Sciatic nerve (tissue), 2 donors: ENCODE data around the gene PSTK. TPM values are rescaled to one million over a fixed set of nuclear protein-coding genes. Genes with fewer than 3 reads are reported as not detected.

Experiments
- ATAC-seq: fragments of 200-7000 bp; cut with Tn5 transposase; one replicate; pipeline ENCODE4 v1.9.1; 2020; ENCODE audit warnings: mild to moderate bottlenecking, moderate library complexity
- DNase-seq: peaks from one replicate; pipeline ENCODE4 v3.0.0-alpha.2; 2020; ENCODE audit warnings: low spot score
- intact Hi-C: fragments of 100-400 bp; cut with DNase I; formaldehyde crosslinking; loops from one replicate; pipeline ENCODE4 v1.14.2; 2022
- total RNA-seq: library from RNA; stranded (reverse); fragmentation: NEBNext Ultra II Directional; extraction: Animal tissue kit (Norgen Biotek cat#: 25700); gene quantifications from one replicate; pipeline ENCODE4 v1.2.1, GENCODE V29; 2021
- donor health status: DM: no; HTN: no; CAD: no.
- donor health status: DM: no; HTN: no; CAD: no.

PSTK gene
- total RNA-seq, result 5.4 TPM

GRCh38 chr10:122980209-122981065, at the start of gene PSTK:
Gene PSTK (plus strand): TSS chr10:122980401. CDS start chr10:122980480, 79 bp downstream.
- ATAC-seq, result peak; percentile 99
- intact Hi-C loops, result no loop called here
- peak; percentile 96 for DNase-seq

DNA sequence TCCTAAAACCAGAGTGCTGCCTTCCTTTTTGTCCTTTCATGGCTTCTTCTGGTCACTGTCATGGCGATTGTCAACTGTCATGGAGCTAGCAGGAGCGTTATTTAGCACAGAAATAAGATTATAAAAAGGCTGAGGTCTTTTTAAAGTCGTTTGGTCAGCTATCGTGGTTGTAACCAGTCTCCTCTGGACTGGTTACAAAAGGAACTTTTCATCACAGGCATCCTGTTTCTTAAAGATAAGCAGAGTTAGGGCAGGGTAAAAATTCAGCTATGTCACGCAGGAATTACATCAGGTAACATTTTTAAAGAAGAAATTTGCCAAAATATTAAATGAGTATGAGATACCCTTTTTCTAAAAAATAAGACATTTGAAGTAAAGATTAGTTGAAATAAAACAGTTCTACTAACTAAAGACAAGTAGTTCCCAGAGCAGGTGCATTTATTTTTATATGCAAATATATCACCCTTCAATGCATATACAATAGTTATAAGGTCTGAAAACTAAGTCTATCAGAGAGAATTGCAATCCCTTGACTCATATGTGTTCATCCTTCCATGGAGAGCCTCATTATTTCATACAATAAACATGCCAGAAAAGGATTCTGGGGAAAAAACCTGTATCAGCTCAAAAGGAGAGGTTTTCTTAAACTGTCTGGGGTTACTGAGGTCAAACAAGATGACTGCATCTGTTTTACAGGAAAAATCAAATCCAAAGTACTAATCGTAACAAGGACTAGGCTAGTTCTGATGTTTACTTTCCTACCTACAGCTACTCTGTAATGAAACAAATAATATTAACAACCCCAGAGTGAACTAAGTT, 48.9 kb upstream of the PSTK start:
- DNase-seq (no peak), ATAC-seq (no peak)
- intact Hi-C loops, result no loop called here

DNA sequence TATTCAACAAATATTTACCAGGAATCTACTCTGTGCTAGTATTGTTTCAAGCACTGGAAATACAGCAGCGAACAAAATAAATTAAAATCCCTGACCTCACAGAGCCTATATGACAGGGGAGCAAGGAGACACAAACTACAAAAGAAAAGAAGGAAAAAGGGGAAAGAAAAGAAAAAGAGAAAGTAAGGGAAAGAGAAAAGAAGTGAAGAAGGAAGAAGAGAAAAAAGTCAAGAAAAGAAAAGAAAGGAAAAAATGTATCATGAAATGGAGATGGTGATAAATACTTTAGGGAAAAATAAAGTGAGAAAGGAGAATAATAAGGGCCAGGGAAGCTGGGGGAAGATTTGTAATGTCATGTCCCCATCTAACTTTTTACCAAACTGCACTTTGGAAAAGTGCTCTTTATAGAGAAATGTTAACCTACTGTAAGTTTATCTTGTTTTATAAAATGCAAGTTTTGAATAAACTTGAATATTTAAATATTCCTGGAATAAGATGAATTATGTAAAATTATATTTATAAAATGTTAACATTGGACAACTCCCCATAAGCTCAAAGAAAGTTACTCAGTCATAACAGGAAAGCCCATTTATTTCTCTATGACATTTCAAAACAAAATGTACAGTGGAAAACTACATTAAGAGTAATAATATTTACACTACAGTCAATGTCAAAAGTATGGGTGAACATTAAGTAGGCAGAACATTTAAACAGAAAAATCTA, 40.9 kb upstream of the PSTK start:
- no peak for ATAC-seq
- intact Hi-C loops, result no loop called here
- no peak for DNase-seq

DNA sequence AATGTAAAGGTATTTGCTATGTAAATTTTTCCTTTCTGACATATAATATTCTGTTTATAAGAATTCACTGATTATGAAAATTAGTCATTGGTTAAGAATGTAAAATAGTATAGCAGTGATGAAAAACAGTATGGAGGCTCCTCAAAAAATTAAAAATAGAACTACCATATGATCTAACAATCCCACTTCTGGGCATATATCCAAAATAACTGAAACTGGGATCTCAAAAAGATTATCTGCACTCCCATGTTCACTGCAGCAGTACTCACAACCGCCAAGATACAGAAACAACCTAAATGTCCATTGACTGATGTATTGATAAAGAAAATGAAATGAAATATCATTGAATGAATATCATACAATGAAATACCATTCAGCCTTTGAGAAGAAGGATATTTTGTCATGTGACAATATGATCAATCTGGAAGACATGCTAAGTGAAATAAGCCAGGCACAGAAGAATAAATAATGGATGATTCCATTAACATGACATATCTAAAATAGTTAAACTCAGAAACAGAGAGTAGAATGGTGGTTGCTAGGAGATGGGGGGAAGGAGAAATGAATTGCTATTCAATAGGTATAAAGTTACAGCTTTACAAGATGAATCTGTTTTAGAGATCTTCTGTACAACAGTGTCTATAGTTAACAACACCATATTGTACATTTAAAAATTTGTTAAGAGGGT, 40.2 kb upstream of the PSTK start:
- ATAC-seq (no peak), DNase-seq (no peak)
- intact Hi-C loops, result no loop called here

DNA sequence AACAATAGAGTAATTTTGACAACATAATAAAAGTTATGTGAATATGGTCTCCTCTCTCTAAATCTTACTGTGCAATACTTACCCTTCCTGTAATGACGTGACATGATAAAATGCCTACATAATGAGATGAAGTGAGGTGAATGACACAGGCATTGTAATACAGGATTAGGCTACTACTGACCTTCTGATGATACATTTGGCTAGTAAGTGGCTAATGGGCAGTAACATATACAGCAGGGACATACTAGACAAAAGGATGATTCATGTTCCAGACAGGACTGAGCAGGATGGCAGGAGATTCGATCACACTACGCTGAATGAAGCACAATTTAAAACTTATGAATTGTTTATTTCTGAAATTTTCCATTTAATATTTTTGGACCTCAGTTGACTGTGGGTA, 30.9 kb upstream of the PSTK start:
- ATAC-seq (no peak), DNase-seq (no peak)
- intact Hi-C loops, result no loop called here

DNA sequence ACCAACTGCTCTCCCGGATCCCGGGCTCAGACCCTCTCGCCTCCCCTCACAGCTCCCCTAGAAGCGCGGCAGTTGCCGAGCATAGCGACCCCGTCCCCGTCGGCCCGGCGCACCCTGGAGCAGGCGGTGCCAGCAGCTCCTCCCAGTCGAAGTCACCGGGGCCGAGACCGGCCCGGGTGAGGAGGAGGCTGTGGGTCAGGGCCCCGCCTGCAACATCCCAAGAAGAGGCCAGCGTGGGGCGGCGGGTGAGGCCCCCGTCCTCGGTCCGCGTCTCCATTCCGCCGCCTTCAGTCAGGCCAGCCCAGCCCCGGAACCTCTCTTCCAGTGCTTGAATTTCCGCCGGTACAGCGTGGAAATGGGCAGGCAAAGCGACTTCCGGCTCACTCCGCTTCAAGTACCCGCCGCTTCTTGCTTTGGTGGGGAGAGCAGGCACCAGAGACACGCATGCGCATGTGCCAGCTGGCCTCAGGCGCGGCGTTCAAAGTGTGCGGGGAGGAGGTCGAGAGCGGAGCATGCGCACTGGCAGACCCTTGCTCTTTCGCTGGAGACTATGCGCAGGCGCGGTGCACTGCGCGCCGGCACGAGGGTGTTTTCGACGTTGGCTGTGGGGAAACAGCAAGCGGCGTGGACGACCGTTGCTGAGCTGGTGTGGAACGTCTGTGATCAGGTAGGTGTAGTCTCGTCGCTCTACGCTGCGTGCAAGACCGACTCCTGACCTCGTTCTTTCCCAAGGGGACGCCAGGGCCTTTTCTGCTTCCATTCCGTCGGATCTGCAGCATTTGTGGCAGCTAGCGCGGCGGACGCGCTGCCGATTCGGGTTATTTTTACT, 26.1 kb upstream of the PSTK start, which contains the start of gene C10orf88:
Gene C10orf88, minus strand, starts transcription at position 326 of the 829 bp plus-strand sequence. Its CDS starts 49 bp downstream, at position 277.
- ATAC-seq (peak; percentile 100), DNase-seq (peak; percentile 97)
- intact Hi-C loops, result no loop called here

GRCh38 chr10:122954731-122955050, 25.5 kb upstream of the PSTK start:
- ATAC-seq (peak; percentile 2), DNase-seq (no peak)
- intact Hi-C loops, result no loop called here

- DNase-seq, result no peak
- intact Hi-C loops, result no loop called here
- no peak for ATAC-seq
Observed at GRCh38 chr10:122955892-122956291, 24.3 kb upstream of the PSTK start.

DNA sequence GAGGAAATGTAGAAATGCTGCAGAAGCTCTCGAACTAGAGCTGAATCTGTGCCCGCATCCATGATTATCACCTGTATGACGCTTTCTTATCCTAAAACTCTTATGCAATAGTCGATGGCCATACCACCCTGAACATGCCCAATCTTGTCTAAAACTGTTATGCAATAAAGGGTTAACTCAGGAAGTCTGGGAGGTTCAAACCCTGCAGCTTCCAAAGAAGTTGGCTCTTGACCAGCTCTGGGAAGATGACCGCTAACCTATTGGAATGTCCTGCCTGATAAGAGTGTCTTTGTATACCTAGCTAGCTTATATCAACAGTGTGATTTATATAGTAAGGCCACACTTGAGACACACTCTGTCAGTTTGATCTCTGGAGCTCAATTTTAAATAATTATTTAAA, 22.7 kb upstream of the PSTK start:
- ATAC-seq, result no peak
- DNase-seq, result no peak
- intact Hi-C loops, result no loop called here

DNA sequence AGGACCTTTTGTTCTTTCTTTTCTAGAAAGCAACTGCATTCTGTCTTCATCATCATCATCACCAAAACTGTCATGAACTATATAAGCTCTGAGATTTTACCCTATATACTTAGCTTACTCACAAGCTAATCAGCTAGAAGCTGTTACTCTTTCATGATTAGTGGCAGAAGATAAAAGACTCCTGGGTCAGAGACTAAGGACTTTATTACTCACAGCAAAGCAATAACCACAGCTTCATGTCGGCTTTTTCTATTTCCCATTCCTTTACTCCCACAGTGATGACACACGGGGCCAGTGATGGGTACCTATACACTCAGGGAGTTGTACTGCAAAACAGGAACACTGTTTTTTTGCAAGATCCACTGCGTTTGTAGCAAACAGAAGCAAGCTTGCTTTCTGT, 17.8 kb upstream of the PSTK start:
- ATAC-seq (no peak), DNase-seq (no peak)
- intact Hi-C loops, result no loop called here

DNA sequence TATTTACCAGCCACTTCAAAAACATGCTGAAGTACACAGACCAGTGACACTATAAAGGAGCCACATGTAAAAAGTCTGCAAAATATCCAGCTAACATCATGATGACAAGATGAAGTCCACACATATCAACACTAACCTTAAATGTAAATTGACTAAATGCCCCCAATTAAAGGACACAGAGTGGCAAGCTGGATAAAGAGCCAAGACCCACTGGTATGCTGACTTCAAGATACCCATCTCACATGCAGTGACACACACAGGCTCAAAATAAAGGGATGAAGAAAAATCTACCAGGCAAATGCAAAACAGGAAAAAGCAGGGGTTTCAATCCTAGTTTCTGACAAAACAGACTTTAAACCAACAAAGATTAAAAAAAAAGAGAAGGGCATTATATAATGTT, 13.3 kb upstream of the PSTK start:
- ATAC-seq, result no peak
- intact Hi-C loops, result no loop called here
- DNase-seq, result no peak

DNA sequence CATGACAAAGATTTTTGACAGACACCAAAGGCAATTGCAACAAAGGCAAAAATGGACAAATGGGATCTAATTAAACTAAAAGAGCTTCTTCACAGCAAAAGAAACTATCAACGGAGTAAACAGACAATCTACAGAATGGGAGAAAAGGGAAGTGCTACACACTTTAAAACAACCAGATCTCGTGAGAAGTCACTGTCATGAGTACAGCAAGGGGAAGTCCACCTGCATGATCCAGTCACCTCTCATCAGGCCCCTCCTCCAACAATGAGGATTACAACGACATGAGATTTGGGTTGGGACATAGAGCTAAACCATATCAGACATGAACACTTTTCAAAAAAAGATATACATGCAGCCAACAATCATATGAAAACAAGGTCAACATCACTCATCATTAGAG, 11.5 kb upstream of the PSTK start:
- intact Hi-C loops, result no loop called here

GRCh38 chr10:122974023-122974422, 6.2 kb upstream of the PSTK start:
- no peak for ATAC-seq
- intact Hi-C loops, result no loop called here
- no peak for DNase-seq

More for the DNA sequence above, 11.5 kb upstream of the PSTK start:
- no peak for ATAC-seq
- DNase-seq, result no peak

GRCh38 chr10:122974543-122975064, 5.6 kb upstream of the PSTK start:
- DNase-seq (no peak), ATAC-seq (no peak)
- intact Hi-C loops, result no loop called here

DNA sequence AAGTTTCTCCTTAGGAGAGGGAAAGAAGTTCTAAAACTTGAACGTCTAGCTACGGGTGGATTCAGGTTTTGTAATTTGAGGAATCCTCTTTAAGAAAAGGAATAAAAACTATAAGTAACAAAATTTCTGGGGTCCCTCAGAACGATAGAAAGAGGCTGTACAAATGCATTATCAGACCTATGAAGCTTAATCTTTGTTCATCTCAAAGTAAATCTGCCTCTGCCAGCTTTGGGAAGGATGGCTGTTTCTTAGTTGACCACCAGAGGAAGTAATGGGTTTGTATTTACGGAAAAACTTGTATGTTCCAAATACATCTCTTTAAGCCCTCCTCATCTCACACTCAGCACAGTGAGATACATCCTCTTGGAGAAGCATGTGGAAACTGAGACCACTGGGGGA, 864 bp downstream of the PSTK start:
- no peak for ATAC-seq
- intact Hi-C loops, result no loop called here
- no peak for DNase-seq

- no peak for ATAC-seq
- intact Hi-C loops, result no loop called here
- no peak for DNase-seq
Observed at GRCh38 chr10:122983898-122984297, 3.7 kb downstream of the PSTK start.

- intact Hi-C loops, result no loop called here
- ATAC-seq (no peak), DNase-seq (no peak)
Observed at GRCh38 chr10:122984708-122985107, 4.5 kb downstream of the PSTK start.

GRCh38 chr10:122986335-122986734, 6.1 kb downstream of the PSTK start:
- intact Hi-C loops, result no loop called here
- DNase-seq (no peak), ATAC-seq (no peak)
